Measurements from ENCODE around the gene KATNIP.

Gene KATNIP

GRCh38 chr16:27549746-27550581 is at the start of gene KATNIP, which contains the start of gene GTF3C1:
KATNIP (plus strand) TSS chr16:27550144; CDS start chr16:27550171, 27 bp downstream.
GTF3C1 (minus strand) TSS chr16:27549913; CDS start chr16:27549890, 23 bp downstream.
- DNase-seq, result peak; percentile 81

DNA sequence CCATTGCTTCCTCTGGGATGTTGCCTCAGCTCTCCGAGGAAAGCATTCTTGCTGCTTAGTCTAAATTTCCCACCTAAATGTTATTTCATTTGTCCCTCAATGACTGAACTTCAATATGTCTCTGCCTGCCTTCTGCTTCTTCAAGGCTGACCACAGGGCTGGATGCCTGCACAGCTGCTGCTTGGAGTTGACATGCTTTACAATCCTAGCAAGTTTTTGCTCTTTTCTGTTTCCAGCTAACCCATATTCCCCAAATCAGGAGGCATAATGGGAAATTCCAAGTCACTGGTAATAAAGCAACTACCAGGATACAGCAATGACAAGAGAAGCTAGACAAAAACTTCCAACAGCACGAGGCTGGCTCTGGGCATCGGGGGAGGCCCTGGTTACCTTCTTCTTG is 49.1 kb upstream of the KATNIP start:
- no peak for DNase-seq

- DNase-seq, result no peak
Observed at GRCh38 chr16:27503662-27504061, 46.3 kb upstream of the KATNIP start.

DNA sequence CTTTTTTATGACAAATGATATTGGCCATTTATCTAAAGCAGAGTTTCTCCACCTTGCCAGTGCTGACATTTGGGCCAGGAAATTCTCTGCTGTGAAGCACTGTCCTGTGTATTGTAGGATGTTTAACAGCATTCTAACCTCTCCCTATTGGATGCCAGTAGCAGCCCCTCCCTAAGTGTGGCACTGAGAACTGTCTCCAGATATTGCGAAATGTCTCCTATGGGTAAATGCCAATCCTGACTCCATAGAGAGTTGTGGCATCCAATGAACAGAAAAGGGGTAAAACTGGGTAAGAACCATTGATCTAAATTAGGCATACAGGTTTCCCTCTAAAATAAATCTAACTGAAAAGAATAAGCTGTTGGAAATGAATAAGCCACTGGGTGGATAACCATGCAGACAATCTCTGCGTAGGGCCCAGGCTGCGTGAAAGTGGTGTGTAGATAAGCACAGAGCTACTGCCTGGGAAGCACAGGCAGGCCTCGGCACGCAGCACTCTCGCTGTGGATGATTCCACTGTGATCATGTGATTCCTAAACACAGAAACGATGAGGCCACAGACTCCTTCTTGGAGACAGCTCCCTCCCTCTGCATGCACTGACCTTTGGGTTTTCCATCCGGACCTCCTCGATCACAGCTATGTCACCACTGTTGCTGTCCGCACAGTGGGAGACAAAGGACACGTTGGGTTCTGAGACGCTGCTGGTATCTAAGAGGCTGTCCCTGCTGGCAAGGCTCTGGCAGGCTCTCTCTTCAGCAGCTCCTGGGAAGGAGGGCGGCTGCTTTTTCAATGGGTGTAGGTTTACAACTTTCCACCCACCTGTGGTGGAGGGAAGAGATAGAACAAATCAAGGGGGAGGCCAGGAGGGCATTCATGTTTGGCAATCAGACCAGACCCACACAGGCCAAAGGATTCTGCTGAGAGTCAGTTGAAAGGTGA is 44.4 kb upstream of the KATNIP start:
- DNase-seq, result no peak

DNA sequence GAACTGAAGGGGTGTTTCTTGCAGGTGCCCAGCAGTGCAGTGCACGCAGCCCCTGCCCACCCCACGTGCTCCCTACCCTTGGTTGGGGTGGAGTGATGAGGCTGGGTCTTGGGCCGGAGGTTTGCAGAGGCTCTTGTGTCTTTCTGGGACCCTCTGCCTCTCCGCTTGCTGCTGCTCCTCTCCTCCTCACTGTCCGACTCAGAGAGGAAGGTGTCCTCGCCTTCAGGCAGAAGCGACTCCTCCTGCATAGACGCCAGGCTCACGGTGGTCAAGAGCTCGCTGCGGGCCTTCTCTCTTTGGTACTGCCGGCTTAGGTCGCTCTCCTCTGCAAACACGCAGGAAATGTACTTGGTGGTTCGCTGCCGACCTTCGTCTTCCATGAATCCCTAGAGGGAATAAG is 43.2 kb upstream of the KATNIP start:
- DNase-seq, result no peak

GRCh38 chr16:27508476-27508875 is 41.5 kb upstream of the KATNIP start:
- no peak for DNase-seq

- DNase-seq, result no peak
Observed at GRCh38 chr16:27511657-27512448, 38.1 kb upstream of the KATNIP start.

DNA sequence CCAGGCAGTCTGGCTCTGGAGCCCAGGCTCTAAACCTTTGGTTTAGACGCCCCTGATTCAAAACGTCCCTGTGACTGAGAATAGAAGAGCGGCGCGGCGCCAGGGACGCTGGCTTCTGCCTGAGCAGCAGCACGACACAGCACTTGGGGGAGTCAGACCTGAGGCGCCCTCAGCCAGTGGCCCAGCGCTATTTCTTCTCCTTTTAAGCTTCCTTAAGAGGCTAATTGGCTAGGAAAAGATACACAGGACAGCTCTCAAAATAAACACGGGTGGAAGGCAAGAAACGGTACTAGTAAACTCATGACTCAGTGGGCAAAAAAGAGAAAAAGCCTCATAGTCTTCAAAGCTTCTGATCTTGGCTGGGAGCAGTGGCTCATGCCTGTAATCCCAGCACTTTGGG is 35.1 kb upstream of the KATNIP start:
- no peak for DNase-seq

DNA sequence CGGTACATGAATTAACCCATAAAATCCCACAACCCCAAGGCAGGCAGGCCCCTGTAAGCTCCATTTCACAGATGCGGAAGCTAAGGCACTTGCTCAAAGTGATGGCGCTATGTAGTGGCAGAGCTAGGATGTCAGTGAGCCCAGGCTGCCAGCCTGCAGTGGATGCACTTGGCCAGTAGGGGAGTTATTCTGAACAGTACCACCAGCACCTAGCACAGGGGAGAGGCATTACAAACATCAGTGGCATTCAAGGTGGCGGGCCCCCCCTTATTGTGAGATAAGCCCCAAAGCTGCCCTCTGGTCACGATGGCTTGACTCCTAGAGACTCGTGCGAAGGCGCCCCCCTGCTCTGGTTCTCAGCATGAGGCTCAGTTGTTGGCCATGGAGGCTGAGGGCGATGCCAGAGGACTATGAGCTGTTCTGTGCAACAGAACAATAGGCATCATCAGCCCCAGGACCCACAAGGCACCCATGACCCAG is 34.0 kb upstream of the KATNIP start:
- DNase-seq, result peak; percentile 0 to 13

DNA sequence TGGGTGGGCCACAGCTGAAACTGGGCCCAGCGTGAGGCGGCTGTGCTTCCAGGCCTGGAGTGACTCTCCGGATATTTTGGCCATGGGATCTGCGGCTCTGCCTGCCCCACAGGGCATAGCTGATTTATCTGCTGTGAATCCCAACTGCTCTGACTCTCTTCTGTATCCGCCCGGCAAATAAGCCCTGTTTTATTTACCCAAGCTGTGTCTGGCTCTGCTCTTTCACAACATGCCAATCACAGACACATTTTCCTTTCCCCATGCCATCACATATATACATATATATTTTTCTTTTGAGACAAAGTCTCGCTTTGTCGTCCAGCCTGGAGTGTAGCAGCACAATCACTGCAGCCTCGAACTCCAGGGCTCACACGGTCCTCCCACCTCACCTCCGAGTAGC is 33.6 kb upstream of the KATNIP start:
- DNase-seq, result no peak

GRCh38 chr16:27517664-27518063 is 32.3 kb upstream of the KATNIP start:
- no peak for DNase-seq

DNA sequence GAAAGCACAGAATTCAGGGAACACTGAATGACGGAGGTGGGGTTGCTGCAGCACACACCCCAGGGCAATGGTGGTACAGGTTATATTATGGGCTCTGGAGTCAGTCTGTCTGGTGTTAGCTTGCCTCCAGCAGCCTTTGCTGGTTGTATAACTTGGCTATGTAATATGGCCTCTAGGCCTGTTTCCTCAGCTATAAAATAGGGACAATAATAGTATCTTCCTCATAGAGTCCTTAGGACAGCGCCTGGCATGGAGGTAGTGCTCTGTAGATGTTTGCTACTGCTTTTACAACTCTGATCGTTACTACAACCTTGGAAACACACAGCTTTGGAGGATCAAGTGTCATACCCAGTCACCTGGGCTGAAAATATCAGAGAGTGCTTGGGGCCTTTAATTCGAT is 31.7 kb upstream of the KATNIP start:
- DNase-seq, result no peak

- DNase-seq, result no peak
Observed at GRCh38 chr16:27520982-27521673, 28.8 kb upstream of the KATNIP start.

DNA sequence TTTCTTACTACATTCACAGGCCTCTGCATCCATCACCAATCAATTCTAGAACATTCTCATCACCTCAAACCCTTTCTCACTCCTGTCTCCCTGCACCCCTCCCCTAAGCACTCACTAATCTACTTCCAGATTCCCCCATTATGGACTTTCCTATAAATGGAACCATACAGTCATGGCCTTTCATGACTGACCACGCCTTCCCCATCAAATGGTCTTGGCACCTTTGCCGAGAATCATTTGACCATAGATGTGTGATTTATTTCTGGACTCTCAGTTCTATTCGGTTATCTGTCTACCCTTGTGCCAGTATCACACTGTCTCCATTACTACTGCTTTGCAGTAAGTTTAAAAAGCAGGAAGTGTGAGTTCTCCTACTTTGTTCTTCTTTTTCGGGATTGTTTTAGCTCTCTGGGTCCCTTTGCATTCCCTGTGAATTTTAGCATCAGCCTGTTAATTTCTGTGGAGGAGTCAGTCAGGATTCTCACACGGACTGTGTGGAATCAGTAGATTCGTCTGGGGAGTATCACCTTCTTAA is 27.7 kb upstream of the KATNIP start:
- no peak for DNase-seq

DNA sequence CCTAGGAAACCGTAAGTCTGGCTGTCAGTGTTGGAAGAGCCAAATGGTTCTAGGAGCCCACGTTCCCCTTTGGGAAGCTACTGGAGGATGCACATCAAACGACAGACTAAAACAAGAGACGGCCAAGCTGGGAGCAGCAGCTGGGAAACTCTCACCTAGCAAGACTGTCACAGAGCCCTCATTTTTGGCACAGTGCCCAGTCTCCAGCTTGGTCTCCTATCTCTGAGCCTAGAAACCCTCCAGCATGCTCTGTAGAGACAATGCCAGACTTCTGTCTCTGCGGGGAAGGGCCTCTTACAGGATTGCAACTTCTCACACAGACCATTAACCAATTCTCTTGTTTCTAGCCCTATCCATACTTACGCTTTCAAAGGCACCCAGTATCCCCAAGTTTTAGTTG is 23.8 kb upstream of the KATNIP start:
- no peak for DNase-seq

- DNase-seq, result no peak
Observed at GRCh38 chr16:27528294-27528693, 21.6 kb upstream of the KATNIP start.

GRCh38 chr16:27529962-27530361 is 20.0 kb upstream of the KATNIP start:
- DNase-seq, result no peak

DNA sequence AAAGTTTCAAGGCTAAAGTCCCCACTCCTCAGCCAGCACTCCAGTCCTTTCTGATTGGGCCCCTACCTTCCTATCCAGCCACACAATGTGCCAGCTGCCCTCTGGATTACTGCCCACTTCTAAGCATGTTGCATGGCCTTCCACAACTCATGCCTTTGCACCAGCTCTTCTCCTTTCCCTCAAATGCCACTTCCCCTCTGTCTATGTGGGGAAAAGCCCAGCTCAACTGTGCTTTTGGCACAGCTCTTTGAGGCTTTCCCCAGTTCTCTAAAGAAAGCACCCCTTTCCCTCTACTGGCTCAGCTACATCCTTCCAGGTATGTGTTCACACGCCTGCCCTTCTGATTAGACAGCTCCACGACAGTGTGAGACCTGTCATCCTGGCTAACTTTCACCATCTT is 18.8 kb upstream of the KATNIP start:
- DNase-seq, result peak; percentile 29 to 49

- DNase-seq, result peak; percentile 29 to 57
Observed at GRCh38 chr16:27531826-27532800, 17.8 kb upstream of the KATNIP start.

- DNase-seq, result no peak
Observed at GRCh38 chr16:27534256-27534655, 15.7 kb upstream of the KATNIP start.

DNA sequence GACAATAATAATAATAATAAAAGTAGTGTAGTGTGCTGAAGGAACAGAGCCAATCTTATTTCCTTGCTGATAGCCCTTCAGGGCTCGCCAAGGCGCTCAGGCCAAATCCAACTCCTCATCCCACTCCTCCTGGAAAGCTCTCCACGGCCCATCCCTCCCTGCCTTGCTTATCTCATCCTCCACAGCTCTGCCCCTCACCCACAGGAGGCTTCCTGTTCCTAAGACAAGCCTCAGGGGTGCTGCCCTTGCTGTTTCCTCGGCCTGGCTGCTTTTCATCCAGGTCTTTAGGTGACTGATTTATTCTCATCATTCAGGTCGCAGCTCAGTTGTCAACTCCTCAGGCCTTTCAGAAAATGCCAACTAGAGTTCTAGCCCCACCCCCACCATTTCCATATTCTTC is 11.4 kb upstream of the KATNIP start:
- no peak for DNase-seq
